Smooth muscle cell (in vitro differentiated cells): ENCODE results near the gene TCF4. TPM values are rescaled to one million over a fixed set of nuclear protein-coding genes. Genes with fewer than 3 reads are reported as not detected.

Source experiments
- DNase-seq: peaks from one replicate; lab custom pipeline; 2025; ENCODE audit not compliant: unreplicated experiment; lab: John Stamatoyannopoulos, UW
- H2AFZ ChIP-seq: fragments of 200-600 bp; sonication (generic); 2 replicates; pipeline ENCODE4 v1.6.0; 2016; ENCODE audit warnings: antibody characterized with exemption, low read depth, mild to moderate bottlenecking
- H3F3A ChIP-seq: fragments of 200-600 bp; sonication (generic); 2 replicates; pipeline ENCODE4 v1.6.0; 2017; ENCODE audit warnings: antibody characterized with exemption, low read depth
- H3K27ac ChIP-seq: fragments of 200-600 bp; sonication (generic); 2 replicates; pipeline ENCODE4 v1.5.1; 2016; ENCODE audit warnings: low read depth, mild to moderate bottlenecking
- H3K27me3 ChIP-seq: fragments of 200-600 bp; sonication (generic); 2 replicates; pipeline ENCODE4 v1.6.1; 2016; ENCODE audit warnings: low read depth, mild to moderate bottlenecking
- H3K36me3 ChIP-seq: fragments of 200-600 bp; sonication (generic); 2 replicates; pipeline ENCODE4 v1.5.1; 2016; ENCODE audit warnings: low read depth
- H3K4me1 ChIP-seq: fragments of 200-600 bp; sonication (generic); 2 replicates; pipeline ENCODE4 v1.5.1; 2016; ENCODE audit warnings: low read depth
- H3K4me2 ChIP-seq: fragments of 200-600 bp; sonication (generic); 2 replicates; pipeline ENCODE4 v1.6.0; 2016; ENCODE audit warnings: mild to moderate bottlenecking
- H3K4me3 ChIP-seq: fragments of 200-600 bp; sonication (generic); 2 replicates; pipeline ENCODE4 v1.5.1; 2016; ENCODE audit warnings: mild to moderate bottlenecking
- H3K79me2 ChIP-seq: fragments of 200-600 bp; sonication (generic); 2 replicates; pipeline ENCODE4 v1.6.0; 2016; ENCODE audit warnings: low read depth, mild to moderate bottlenecking
- H3K9ac ChIP-seq: fragments of 200-600 bp; sonication (generic); 2 replicates; pipeline ENCODE4 v1.6.0; 2016; ENCODE audit warnings: low read depth
- H3K9me3 ChIP-seq: fragments of 200-600 bp; sonication (generic); replicated peaks from 2 replicates; pipeline ENCODE4 v1.5.1; 2016; ENCODE audit warnings: low read depth
- H4K20me1 ChIP-seq: fragments of 200-600 bp; sonication (generic); 2 replicates; pipeline ENCODE4 v1.6.0; 2016; ENCODE audit warnings: low read depth
- CTCF ChIP-seq: fragments of 200-600 bp; sonication (generic); IDR thresholded peaks from 2 replicates; pipeline ENCODE4 v1.5.1; 2017; ENCODE audit warnings: borderline replicate concordance, mild to moderate bottlenecking, antibody characterized with exemption; ENCODE audit not compliant: insufficient read depth, poor library complexity, severe bottlenecking
- WGBS: methylation state at CpG from one replicate; pipeline ENCODE4 v1.1.7; 2016; ENCODE audit warnings: low lambda C conversion rate; 5-methylcytosine and 5-hydroxymethylcytosine counted together
- polyA plus RNA-seq: library from polyadenylated mRNA; unstranded; fragments of >200 nt; fragmentation: Nextera tagmentation; extraction: Ambion mirVana; gene quantifications from 2 replicates; pipeline ENCODE4 v1.2.1, GENCODE V29; 2016
- total RNA-seq: library from RNA; depleted of rRNA; stranded (reverse); fragments of >200 nt; gene quantifications from 2 replicates; pipeline ENCODE4 v1.2.3, GENCODE V29; 2014

Gene TCF4
- total and polyA plus RNA-seq, 2 experiments from 2014 or later = 105 to 120 TPM

DNA sequence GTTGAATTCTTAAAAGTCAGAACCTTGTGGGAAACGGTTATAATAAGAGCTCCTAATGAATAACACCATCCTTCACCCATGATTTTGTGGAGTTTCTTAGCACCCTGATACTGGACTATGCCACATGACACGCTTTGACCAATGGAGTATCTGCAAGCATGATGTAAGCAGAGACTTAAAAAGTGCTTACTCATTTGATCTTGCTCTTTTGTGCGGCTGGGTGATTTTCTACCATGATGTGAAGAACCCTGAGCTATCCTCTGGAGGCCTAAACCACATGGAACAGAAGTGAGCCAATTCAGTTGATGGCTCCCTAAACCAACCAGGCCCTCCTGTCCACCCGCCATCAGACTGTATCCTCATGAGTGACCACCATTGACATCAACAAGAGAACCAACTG lies 70.9 kb downstream of the TCF4 start:
- 99% methylated on average over 4 of the region's 4 CpGs for WGBS
- Histone ChIP-seq H2AFZ (no peak overlapping the region), H3K36me3 (no peaks in the 10 kb centered on the region), H3K9ac (no peak overlapping the region), H3F3A (peaks cover 17% of the 10 kb centered on the region), H3K9me3 (no peaks in the 10 kb centered on the region), H3K27ac (peak overlapping the region; percentile 96), H3K4me1 (peaks cover 12% of the 10 kb centered on the region), H3K79me2 (peaks cover 77% of the 10 kb centered on the region), H3K4me3 (no peak overlapping the region), H4K20me1 (no peaks in the 10 kb centered on the region), H3K27me3 (no peaks in the 10 kb centered on the region), H3K4me2 (no peak overlapping the region)
- no peak for DNase-seq
- TF ChIP-seq CTCF = no peak

- Histone ChIP-seq H3K9me3 (no peaks in the 10 kb centered on the region), H3K79me2 (peaks cover 77% of the 10 kb centered on the region), H3K4me2 (no peak overlapping the region), H4K20me1 (no peaks in the 10 kb centered on the region), H3K9ac (no peak overlapping the region), H3K4me1 (peaks cover 8% of the 10 kb centered on the region), H3F3A (peaks cover 14% of the 10 kb centered on the region), H3K4me3 (no peak overlapping the region), H3K27me3 (no peaks in the 10 kb centered on the region), H3K27ac (peak overlapping the region; percentile 96), H2AFZ (no peak overlapping the region), H3K36me3 (no peaks in the 10 kb centered on the region)
- DNase-seq = no peak
- TF ChIP-seq CTCF = no peak
- 56% methylated on average over 6 of the region's 6 CpGs for WGBS
Measured at GRCh38 chr18:55515941-55516710, 71.9 kb downstream of the TCF4 start.

GRCh38 chr18:55515214-55515613 lies 72.8 kb downstream of the TCF4 start:
- Histone ChIP-seq H3K4me1 (peaks cover 17% of the 10 kb centered on the region), H3K4me3 (no peak overlapping the region), H3K36me3 (no peaks in the 10 kb centered on the region), H3K27me3 (no peaks in the 10 kb centered on the region), H3K79me2 (peaks cover 71% of the 10 kb centered on the region), H3K9ac (peak overlapping the region; percentile 9), H4K20me1 (no peaks in the 10 kb centered on the region), H3F3A (peaks cover 14% of the 10 kb centered on the region), H3K9me3 (no peaks in the 10 kb centered on the region), H2AFZ (no peak overlapping the region), H3K4me2 (no peak overlapping the region), H3K27ac (peak overlapping the region; percentile 96)
- 79% methylated on average over 3 of the region's 3 CpGs for WGBS
- no peak for TF ChIP-seq CTCF
- DNase-seq = no peak

DNA sequence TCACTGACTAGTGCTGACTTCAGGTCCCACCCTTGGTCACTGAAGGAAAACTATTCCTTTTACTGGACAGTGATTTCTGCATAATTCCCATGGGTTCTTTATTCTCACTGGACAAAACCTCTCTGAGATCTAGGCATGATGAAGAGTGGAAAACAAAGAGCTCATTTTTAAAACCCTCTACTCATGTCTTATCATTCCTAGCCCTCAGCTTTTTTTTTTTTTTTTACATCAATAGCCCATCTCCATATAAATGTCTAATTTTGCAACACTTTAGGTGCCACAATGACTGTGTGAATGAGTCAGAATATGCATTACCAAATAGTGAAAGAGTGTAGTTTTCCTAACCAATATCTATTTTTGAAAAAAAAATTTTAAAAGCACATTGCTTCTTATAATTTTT lies 74.8 kb downstream of the TCF4 start:
- H3K9me3 ChIP-seq = no peaks in the 10 kb centered on the region
- no peak for TF ChIP-seq CTCF
- peaks cover 14% of the 10 kb centered on the region for H3F3A ChIP-seq
- no peak overlapping the region for H2AFZ ChIP-seq
- H3K79me2 ChIP-seq = peaks cover 64% of the 10 kb centered on the region
- no peak overlapping the region for H3K4me3 ChIP-seq
- no peaks in the 10 kb centered on the region for H3K27me3 ChIP-seq
- peaks cover 23% of the 10 kb centered on the region for H3K4me1 ChIP-seq
- no peak overlapping the region for H3K9ac ChIP-seq
- peak overlapping the region; percentile 37 for H3K4me2 ChIP-seq
- H4K20me1 ChIP-seq = no peaks in the 10 kb centered on the region
- no peak for DNase-seq
- peak overlapping the region; percentile 96 for H3K27ac ChIP-seq
- H3K36me3 ChIP-seq = no peaks in the 10 kb centered on the region
